HG02610 (cell line): ENCODE results near the gene KCNH1.
"Not testable (repeated sequence)": the region's sequence is repeated elsewhere in the genome, so short reads cannot be mapped to it uniquely, and the experiment has no call there.

Experiments
- ATAC-seq: cut with Tn5 transposase; IDR thresholded peaks from one replicate; pipeline ENCODE4 v1.9.1; 2021; ENCODE audit warnings: mild to moderate bottlenecking, moderate library complexity; ENCODE audit not compliant: unreplicated experiment

Gene KCNH1

GRCh38 chr1:211013346-211014240 lies 120.4 kb downstream of the KCNH1 start:
- no peak for ATAC-seq

- ATAC-seq, result not testable (repeated sequence)
These were observed 122.8 kb downstream of the KCNH1 start for GRCh38 chr1:211011128-211011527.

- ATAC-seq, result no peak
These were observed 124.0 kb downstream of the KCNH1 start for GRCh38 chr1:211009944-211010343.

GRCh38 chr1:211007830-211008229 lies 126.1 kb downstream of the KCNH1 start:
- no peak for ATAC-seq

- not testable (repeated sequence) for ATAC-seq
These were observed 138.0 kb downstream of the KCNH1 start for GRCh38 chr1:210995931-210996330.

GRCh38 chr1:210992837-210993236 lies 141.1 kb downstream of the KCNH1 start:
- no peak for ATAC-seq

- ATAC-seq, result no peak
These were observed 144.0 kb downstream of the KCNH1 start for GRCh38 chr1:210989905-210990304.

GRCh38 chr1:210981490-210981889 lies 152.5 kb downstream of the KCNH1 start:
- ATAC-seq, result no peak

GRCh38 chr1:210980082-210980481 lies 153.9 kb downstream of the KCNH1 start:
- no peak for ATAC-seq

GRCh38 chr1:210978974-210979354 lies 155.0 kb downstream of the KCNH1 start:
- ATAC-seq, result no peak

- no peak for ATAC-seq
These were observed 155.5 kb downstream of the KCNH1 start for GRCh38 chr1:210978316-210978973.

- ATAC-seq, result no peak
These were observed 182.7 kb downstream of the KCNH1 start for GRCh38 chr1:210951279-210951678.

- not testable (repeated sequence) for ATAC-seq
These were observed 183.9 kb downstream of the KCNH1 start for GRCh38 chr1:210949940-210950546.

GRCh38 chr1:210949489-210949888 lies 184.5 kb downstream of the KCNH1 start:
- no peak for ATAC-seq

GRCh38 chr1:210949039-210949438 lies 184.9 kb downstream of the KCNH1 start:
- ATAC-seq, result no peak

GRCh38 chr1:210944252-210944651 lies 189.7 kb downstream of the KCNH1 start:
- no peak for ATAC-seq

- no peak for ATAC-seq
These were observed 191.4 kb downstream of the KCNH1 start for GRCh38 chr1:210942513-210942912.

GRCh38 chr1:210940081-210940617 lies 193.8 kb downstream of the KCNH1 start:
- no peak for ATAC-seq

GRCh38 chr1:210938416-210938925 lies 195.5 kb downstream of the KCNH1 start:
- no peak for ATAC-seq

GRCh38 chr1:210937846-210938245 lies 196.1 kb downstream of the KCNH1 start:
- no peak for ATAC-seq

- ATAC-seq, result no peak
These were observed 198.0 kb downstream of the KCNH1 start for GRCh38 chr1:210935905-210936304.
